CD4-positive, alpha-beta T cell treated with Interleukin-1 beta for 1 hour (primary cell): ENCODE results near the gene GDF2.

Experiments
- DNase-seq, 2 donors: peaks; one replicate each; pipeline ENCODE4 v3.0.0-alpha.2; 2020 to 2022

Gene GDF2

DNA sequence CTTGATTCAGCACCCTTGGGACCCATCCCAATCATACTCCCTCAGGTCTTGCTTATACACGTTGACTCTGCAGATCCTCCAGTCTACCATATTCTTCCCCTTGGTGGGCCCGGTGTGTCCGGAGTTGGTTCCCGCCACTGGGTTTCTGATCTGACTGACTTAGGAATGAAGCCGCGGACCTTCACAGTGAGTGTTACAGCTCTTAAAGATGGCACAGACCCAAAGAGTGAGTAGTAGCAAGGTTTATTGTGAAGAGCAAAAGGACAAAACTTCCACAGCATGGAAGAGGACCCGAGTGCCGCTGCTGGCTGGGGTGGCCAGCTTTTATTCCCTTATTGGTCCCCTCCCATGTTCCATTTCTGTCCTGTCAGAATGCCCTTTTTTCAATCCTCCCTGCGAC, 28.2 kb upstream of the GDF2 start:
- DNase-seq, result no peak

DNA sequence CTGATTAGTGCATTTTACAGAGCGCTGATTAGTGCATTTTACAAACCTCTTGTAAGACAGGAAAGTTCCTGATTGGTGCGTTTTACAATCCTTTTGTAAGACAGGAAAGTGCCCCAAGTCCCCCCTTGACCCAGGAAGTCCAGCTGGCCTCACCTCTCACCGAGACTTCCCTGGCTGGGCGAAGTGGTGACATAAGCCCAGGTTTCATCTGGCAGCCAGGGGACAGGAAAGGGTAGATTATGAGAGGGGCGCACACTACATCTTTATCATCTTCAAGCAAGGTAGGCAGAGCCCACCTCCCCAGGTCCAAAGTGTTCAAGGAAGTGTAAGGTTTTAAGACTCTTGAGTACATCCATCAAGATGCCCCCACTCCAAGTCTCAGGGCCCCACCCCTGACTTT, 27.8 kb upstream of the GDF2 start:
- DNase-seq, result no peak

DNA sequence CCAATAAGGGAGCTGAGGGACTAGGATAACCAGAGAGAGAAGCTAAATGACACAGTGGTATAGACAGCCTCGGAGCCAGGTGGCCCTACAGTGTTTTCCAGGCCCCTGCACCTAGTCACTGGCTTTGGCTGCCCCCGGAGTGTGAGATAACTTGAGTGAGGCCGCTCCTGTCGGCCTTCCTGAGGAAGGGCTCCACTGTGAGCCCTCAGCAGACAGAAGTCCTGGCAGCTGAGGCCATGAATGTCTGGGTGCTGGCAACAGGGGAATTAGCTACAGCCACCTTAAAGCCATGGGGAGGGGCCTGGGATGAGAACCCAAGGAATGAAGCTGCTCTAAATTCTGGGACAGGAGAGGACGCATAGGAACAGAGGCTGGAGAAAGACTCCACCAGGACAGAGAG, 26.8 kb upstream of the GDF2 start:
- DNase-seq, result no peak

DNA sequence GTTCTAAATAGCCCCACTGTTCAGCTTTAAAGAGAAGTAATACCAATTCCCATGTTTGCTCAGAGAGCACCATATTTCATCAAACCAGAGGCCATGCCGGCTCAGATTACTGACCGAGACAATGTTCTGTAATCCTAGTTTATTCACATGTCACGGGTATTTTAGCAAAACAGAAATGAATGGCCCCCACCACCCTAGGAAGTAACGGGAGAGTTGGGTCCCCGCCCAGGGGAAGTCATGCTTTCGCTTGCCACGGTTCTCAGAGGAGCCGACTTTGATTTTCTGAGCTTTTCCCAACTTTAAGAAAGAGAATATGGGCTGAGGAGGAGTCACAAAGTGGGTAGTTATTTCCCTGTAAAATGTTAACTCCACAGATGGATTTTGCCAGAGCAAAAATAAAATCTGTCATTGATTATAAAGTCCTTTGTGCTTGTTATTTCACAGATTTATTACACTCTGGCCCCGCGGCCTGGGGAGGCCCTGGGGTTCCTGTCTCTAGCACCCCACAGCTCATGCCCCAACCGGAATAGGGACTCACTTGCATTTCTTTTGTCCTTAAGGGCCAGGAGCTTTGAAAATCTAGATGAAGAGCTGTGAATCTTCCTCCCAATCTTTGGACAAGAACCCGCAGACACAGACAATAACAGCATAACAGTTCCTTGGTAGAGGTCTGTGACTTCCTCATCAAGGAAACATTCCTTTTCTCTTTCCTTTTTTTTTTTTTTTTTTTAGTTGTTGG, 25.9 kb upstream of the GDF2 start:
- DNase-seq, result no peak

DNA sequence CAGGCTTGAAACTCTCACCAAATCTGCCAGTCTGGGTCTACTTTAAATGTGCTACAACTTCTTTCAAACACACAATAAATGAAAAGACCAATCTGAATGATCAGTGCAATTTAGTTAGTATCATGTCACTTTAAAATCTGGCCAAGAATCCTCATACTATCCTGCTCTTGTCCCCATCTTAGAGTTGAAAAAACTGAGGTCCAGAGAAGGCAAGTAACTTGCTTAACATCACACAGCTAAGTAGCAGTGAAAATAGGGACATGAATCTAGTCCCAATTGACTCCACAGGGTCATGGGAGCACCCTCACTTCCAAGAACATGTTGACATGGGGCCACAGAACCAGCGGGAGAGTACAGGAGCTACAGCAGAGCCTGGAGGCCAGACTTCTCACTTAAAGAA, 25.3 kb upstream of the GDF2 start:
- DNase-seq, result no peak

DNA sequence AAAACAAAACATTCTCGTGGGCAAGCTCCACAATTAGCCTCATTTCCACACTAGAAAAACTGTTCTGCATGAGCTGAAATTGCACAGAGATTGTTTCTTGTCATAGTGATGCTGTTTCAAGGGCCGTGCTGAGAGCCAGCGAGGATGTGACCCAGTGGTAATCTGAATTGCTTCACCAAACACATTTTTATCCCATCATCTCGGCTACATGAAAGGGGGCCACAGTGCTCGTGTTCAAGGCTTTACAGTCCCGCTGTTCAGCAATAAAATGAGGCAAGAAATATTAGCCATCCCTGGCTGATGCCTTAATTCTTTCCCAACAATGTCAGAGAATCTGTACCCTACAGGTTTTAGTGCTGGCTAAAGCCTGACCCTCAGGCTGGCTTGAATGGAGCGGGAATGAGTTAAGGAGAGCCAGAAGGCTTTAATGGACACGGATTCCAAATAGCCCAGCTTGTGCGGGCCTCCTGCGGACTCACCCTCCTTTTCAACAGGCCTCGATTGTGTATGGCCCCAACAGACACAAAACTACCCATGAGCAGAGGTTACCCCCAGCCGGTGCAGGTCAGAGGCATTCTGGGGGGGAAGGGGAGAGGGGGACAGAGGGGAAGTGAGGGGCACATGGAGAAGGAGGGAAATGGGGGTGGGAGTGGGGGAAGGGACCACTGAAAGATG, 24.3 kb upstream of the GDF2 start:
- DNase-seq, result no peak

DNA sequence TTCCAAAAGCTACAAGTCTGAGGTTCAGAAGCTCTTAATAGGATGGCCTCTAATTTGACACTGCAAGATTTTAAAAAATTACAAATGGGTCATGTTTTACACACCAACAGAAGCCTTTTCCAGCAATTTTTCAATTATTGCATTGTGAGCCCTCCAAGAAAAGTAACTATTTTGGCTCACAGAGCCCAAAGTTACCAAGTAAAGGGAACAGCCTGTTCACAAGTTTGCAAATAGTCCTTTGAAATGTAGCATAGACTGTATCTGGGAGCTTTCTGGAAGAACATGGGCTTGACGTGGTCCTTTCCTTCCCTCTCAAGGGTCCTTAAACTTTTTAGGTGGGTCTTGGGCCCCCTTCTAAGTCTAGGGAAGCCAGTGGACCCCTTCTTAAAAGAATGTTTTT, 23.5 kb upstream of the GDF2 start:
- no peak for DNase-seq

DNA sequence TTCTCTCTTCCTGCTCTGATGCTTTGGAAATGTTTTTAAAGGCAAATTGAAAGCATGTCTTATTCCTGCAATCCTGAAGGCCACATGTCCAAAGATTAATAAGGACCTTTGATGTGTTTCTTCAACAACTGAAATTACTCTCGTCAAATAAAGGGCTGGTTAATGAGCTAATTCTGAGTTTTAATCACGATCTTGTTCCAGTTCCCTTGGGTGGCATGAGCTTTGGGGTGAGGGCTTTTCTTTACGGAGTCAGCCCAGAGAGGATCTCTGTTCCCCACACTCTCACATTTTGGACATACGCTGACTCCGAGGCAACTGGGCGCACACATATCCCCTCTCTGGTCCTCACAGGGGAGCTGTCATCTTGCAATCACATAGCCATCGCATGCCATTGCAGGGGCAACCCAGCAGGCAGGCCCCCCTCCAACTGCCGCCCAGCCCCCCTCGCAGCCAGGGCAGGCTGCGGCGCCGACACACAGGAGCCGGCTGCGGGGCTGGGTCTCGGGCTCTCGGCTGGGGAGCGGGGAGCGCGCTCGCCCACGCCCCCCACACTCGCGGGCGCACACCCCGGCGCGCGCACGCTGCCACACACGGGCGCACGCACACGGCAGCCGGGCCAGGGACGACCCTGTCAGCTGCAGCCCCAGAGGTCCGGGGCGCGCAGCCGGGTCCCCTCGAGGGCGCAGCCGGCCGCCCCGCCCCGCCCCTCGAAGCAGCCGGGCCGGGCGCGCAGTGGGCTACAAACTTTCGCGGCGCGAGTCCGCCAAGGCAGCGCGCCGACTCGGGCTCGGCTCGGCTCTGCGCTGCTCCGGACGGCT, 22.4 kb upstream of the GDF2 start, which contains the start of gene GDF10:
Gene GDF10, plus strand, starts transcription at position 587 of the 818 bp plus-strand sequence. CDS start 455 bp downstream, outside the sequence.
- no peak for DNase-seq

DNA sequence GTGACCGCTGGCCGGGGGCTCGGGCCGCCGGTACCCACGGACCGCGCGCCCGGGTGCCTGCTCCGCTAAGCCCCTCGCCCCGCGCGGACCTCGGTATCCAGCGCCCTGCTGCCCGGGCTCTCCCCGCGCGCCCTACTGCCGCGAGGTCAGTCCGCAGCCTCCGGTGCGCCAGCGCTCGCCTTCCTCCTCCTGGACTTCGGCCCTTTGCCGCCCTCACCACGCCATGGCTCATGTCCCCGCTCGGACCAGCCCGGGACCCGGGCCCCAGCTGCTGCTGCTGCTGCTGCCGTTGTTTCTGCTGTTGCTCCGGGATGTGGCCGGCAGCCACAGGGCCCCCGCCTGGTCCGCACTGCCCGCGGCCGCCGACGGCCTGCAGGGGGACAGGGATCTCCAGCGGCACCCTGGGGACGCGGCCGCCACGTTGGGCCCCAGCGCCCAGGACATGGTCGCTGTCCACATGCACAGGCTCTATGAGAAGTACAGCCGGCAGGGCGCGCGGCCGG, 21.8 kb upstream of the GDF2 start:
- no peak for DNase-seq

DNA sequence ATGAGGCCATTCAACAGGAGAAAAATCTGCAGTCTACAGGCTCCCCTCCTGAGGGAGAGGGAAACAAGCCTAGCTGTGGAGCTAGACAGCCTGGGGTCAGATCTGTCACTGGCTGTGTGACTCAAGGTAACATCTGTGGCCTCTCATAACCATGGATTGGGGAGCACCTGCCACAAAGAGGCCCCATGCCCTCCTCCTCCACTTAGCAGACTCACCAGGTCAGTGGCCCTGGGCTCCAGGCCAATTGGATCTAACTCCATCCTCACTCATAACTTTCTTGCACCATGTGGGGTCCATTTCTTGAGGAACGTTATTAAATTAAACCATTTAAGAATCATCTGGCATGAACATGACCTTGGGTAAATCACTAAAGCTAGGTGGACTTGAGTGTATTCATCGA, 20.4 kb upstream of the GDF2 start:
- no peak for DNase-seq

DNA sequence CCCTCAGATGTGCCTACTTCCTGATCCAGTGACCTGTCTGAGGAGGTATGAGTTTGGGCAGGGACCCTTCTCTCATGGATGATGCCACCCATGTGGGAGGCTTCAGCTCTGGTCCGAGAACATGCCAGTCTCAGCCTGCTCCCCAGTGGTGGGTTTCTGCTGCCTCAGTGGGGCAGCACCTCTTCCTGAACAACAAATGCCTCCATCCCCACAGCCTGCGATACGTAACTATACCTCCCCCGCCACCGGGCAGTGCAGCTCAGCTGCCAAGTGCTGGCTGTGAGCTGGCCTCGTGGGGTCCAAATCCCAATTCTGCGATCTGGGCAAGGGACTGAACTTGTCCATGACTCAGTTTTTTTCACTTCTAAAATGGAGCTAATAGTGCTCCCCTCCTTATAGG, 19.1 kb upstream of the GDF2 start:
- no peak for DNase-seq

DNA sequence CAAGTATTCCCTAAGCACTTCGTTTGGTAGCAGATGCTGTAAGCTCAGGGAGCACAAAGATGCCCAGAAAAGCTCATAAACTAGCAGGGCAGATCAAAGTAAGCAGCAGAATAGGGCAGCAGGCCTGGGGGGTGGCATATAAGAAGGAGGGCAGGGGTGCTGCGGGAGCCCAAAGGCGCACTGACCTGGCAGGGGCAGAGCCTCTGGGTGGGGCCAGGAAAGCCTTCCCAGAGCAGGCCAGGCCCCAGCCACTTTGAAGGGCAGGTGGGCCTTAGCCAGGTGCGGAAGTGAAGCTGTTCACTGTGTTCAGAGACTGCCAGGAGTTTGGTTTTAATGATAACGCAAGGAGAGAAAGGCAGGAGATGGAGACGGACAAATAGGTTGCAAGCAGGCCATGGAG, 18.4 kb upstream of the GDF2 start:
- DNase-seq, result no peak

DNA sequence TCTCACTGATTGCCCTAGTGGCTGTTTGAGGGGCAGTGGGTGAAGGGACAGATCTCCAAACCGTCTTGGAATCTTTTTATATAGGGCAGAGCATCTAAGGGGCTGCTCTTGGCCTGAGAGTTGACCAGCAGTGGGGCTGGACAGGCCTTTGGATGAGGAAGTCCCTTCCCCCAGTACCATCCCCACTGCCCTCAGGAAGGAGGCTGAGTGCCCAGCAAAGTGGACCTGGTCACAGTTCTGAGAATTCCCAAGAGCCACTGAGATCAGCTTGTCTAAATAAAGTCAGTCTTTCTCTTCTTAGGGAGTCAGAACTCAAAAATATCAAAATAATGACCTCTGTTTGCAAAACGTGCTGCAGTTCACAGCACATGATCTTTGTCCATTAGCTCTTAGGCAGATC, 16.7 kb upstream of the GDF2 start:
- DNase-seq, result no peak

DNA sequence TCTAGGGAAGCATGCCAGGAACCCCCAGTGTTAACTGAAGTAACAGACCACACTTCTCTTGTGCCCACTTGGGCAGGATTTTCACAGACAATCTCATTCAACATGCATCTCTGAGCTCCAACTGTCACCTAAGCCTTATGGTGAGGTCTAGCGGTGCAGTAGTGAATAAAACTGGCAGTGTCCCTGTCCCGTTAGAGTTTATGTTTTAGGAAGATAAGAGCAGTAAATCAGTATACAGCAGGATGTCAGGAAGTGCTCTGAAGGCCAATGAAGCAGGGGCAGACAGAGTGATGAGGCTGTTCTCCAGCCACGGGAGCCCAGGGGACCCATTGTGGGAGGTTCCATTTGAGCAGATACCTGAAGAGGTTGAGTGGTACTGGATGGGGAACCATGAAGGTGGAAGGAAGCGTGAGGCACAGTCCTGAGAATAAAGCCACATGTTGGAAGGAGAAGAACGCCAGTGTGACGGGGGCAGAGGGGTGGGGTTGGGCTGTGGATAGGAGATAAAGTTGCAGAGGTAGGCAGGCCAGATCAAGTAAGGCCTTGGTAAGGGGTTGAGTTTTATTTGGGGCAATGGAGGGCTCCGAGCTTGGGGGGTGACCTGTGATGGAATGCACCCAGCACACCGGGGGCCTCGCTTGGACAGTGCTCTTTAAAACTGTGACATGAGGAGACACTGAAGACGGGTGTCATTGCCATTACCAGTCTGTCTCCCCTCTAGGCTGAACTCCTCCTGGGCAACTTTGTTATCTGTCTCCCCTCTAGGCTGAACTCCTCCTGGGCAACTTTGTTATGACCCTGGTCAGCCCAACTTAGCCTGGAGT, 15.7 kb upstream of the GDF2 start:
- DNase-seq, result no peak

DNA sequence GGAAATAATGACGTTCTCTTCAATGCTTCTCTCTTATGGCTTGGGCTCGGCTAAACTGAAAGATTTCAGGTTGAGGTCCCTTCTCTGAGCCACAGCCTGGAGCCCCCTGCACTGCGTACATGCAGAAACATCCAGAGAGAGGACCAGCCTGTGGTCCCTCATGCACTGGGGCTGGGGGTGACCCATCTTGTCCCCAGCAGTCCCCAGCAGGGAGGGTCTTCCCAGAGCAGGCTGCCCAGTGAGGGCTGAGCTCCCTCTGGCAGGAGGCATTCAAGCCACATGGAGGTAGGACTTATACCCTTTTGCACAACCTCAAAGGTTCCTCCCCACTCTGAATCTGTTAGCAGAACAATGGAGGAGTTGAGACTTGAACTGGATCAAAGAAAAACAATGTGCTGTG, 14.9 kb upstream of the GDF2 start:
- no peak for DNase-seq

DNA sequence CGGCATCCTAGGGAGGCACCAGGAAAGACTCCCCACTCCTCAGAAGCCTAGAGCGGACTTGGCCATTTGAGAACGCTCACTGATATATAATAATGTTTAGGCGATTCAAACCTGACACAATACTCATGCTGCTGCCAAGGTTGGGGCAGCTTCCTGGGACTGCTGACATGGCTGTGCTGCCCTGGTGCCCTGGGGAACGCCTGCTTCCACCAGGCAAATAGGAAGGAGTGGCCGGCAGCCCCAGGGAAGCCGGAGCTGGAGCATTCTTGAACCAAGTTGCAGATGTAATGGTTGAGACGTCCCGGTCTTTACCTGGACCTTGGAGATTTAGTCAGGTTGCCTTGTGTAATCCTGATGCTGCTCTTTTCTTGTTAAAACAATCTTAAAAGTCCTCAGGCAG, 13.5 kb upstream of the GDF2 start:
- no peak for DNase-seq

DNA sequence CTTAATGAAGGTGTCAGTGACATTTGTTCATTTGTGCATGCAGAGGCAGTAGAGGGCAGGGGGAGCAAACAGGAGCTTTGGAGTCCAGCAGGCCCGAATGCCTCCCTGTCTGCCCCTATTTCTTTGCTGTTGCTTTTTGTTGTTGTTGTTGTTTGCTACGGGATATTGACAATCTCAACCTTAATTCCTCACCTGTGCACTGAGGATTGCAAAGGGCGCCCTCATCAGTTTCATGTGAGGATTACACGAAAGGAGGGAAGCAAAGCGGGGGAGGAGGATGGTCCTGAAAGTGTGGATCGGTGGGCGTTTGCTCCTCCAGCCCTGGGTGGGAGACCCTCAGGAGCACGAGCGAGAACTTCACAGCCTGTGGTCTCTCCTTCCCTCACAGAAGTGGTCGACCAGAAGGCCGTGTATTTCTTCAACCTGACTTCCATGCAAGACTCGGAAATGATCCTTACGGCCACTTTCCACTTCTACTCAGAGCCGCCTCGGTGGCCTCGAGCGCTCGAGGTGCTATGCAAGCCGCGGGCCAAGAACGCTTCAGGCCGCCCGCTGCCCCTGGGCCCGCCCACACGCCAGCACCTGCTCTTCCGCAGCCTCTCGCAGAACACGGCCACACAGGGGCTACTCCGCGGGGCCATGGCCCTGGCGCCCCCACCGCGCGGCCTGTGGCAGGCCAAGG, 12.7 kb upstream of the GDF2 start:
- DNase-seq, result peak in 1 of 2 donors; percentile 3

DNA sequence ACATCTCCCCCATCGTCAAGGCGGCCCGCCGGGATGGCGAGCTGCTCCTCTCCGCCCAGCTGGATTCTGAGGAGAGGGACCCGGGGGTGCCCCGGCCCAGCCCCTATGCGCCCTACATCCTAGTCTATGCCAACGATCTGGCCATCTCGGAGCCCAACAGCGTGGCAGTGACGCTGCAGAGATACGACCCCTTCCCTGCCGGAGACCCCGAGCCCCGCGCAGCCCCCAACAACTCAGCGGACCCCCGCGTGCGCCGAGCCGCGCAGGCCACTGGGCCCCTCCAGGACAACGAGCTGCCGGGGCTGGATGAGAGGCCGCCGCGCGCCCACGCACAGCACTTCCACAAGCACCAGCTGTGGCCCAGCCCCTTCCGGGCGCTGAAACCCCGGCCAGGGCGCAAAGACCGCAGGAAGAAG, 12.2 kb upstream of the GDF2 start:
- DNase-seq, result no peak

DNA sequence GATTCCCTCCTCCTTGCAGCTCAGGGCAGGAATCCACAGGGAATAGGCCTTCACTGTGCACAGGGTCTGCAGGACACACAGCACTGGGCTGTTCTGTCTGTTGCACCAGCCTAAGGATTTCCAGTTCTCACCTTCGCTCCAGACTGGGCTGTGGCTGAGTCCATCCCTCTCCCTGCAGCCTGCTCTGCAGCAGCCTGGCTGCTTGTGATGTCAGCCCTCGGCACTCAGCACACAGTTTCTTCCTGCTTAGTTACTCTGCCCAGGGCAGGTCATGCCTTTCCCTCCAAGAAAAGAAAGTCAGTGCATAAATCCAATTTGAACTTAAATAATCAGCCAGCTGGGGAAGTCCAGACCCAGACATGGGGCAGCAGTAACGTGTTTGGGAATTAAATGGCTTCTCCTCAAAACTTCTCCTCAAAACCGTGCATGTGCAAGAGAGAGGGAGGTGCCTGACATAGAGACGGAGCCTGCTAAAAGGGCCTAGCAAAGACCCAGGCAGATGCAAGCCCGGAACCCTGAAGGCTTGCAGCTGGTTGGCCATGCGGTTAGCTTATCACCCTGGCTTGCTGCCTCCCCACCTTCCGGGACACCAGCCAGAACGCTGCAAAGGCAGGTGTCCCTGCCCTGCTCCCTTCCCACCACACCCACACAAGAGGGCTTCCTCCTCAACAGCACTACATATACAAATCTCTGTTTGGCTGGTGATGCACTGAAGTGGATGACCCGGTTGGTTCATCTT, 10.9 kb upstream of the GDF2 start:
- peak; percentile 43 to 59 for DNase-seq

DNA sequence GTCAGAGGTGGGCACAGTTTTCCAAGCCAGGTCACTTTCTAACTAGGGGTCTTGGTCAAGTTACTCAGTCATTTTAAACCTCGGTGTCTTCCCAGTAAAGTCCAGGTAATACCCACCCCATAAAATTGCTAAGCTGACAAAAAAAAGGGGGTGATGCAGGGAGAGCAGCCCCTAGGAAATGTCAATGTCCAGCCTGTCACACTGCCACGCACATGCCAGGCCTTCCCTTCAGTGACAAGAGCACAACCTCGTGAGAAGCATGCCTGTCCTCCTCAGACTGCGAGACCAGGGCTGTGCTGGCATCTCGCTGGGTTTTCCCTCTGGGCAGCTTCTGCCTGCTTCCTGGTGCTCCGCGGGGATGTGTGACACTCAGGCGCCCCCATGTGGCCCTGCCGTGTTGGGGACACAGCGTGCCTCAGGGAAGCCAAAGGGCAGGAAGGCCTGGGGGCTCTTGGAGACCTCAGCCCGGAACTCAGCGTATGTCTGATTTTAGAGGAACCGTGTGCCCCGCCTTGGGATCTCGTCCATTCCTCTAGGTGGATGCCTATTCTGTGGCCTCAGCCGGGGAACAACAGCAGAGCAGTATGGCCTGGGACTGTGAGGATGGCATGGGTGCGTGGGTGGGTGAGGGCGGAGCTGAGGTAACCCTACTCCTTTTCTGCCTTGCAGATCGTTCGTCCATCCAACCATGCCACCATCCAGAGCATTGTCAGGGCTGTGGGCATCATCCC, 10.2 kb upstream of the GDF2 start:
- peak; percentile 83 to 84 for DNase-seq

DNA sequence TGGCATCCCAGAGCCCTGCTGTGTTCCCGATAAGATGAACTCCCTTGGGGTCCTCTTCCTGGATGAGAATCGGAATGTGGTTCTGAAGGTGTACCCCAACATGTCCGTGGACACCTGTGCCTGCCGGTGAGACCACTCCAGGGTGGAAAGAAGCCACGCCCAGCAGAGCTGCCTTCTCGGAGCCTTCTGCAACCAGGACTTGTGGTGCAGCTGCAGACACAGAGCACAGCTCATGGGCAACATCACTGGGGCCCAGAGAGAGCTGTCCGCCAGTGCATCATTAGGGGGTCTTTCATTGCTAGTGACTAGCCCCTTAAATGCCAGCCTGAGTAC, 9.6 kb upstream of the GDF2 start:
- DNase-seq, result no peak
